Mesothelial cell of epicardium (in vitro differentiated cells): ENCODE measurements around the gene AUNIP. TPM values are rescaled to one million over a fixed set of nuclear protein-coding genes. Genes with fewer than 3 reads are reported as not detected.
A peak's percentile ranks its signal among the peaks of the same experiment; 100 is the strongest.

Experiments
- DNase-seq, 2 experiments: peaks; one replicate each; pipeline ENCODE4 v3.0.0; 2021; ENCODE audit warnings: low spot score in 2 of 2; ENCODE audit not compliant: unreplicated experiment in 2 of 2
- H3K27ac Mint-ChIP-seq: 2 replicates; pipeline ENCODE4 v1.8.0; 2021; ENCODE audit warnings: mixed read lengths
- H3K27me3 Mint-ChIP-seq: 2 replicates; pipeline ENCODE4 v1.8.0; 2021; ENCODE audit warnings: low read depth, mixed read lengths
- H3K36me3 Mint-ChIP-seq: 2 replicates; pipeline ENCODE4 v1.8.0; 2021; ENCODE audit warnings: mixed read lengths
- H3K4me1 Mint-ChIP-seq: 2 replicates; pipeline ENCODE4 v1.8.0; 2021; ENCODE audit warnings: mixed read lengths
- H3K4me3 Mint-ChIP-seq: 2 replicates; pipeline ENCODE4 v1.8.0; 2021; ENCODE audit warnings: mild to moderate bottlenecking, moderate library complexity, mixed read lengths
- H3K9me3 Mint-ChIP-seq: 2 replicates; pipeline ENCODE4 v1.8.0; 2021; ENCODE audit warnings: mixed read lengths
- CTCF ChIP-seq: fragments of 200-600 bp; sonication (generic); IDR thresholded peaks from one replicate; pipeline ENCODE4 v1.5.0; 2021; ENCODE audit warnings: antibody characterized with exemption; ENCODE audit not compliant: unreplicated experiment
- total RNA-seq: library from RNA; stranded (reverse); gene quantifications from 3 replicates; pipeline ENCODE4 v1.2.1, GENCODE V29; 2021

Gene AUNIP
- total RNA-seq, 1 donor from 2014 or later = 2.7 TPM

- H3K4me3 Mint-ChIP-seq = no peak overlapping the region
- H3K4me1 Mint-ChIP-seq = peaks cover 24% of the 10 kb centered on the region
- no peaks in the 10 kb centered on the region for H3K9me3 Mint-ChIP-seq
- DNase-seq = no peak
- H3K27me3 Mint-ChIP-seq = no peaks in the 10 kb centered on the region
- TF ChIP-seq CTCF = no peak
- peak overlapping the region; percentile 61 for H3K27ac Mint-ChIP-seq
- H3K36me3 Mint-ChIP-seq = peaks cover 3% of the 10 kb centered on the region
Observed at GRCh38 chr1:25869909-25870606, 10.8 kb upstream of the AUNIP start.

- Mint-ChIP-seq H3K27me3 (no peaks in the 10 kb centered on the region), H3K27ac (no peak overlapping the region), H3K9me3 (no peaks in the 10 kb centered on the region), H3K4me1 (peaks cover 8% of the 10 kb centered on the region), H3K4me3 (no peak overlapping the region), H3K36me3 (peaks cover 19% of the 10 kb centered on the region)
- TF ChIP-seq CTCF = no peak
- no peak for DNase-seq
Observed at GRCh38 chr1:25867210-25867991, 8.1 kb upstream of the AUNIP start.

- H3K9me3 Mint-ChIP-seq = no peaks in the 10 kb centered on the region
- H3K4me3 Mint-ChIP-seq = no peak overlapping the region
- TF ChIP-seq CTCF = no peak
- H3K27ac Mint-ChIP-seq = no peak overlapping the region
- DNase-seq = no peak
- H3K4me1 Mint-ChIP-seq = peaks cover 8% of the 10 kb centered on the region
- no peaks in the 10 kb centered on the region for H3K27me3 Mint-ChIP-seq
- peaks cover 23% of the 10 kb centered on the region for H3K36me3 Mint-ChIP-seq
Observed at GRCh38 chr1:25866288-25866687, 7.0 kb upstream of the AUNIP start.

GRCh38 chr1:25864434-25864833, 5.2 kb upstream of the AUNIP start:
- H3K4me1 Mint-ChIP-seq = peaks cover 17% of the 10 kb centered on the region
- H3K9me3 Mint-ChIP-seq = no peaks in the 10 kb centered on the region
- H3K27ac Mint-ChIP-seq = no peak overlapping the region
- H3K36me3 Mint-ChIP-seq = peaks cover 21% of the 10 kb centered on the region
- no peaks in the 10 kb centered on the region for H3K27me3 Mint-ChIP-seq
- DNase-seq = no peak
- TF ChIP-seq CTCF = no peak
- no peak overlapping the region for H3K4me3 Mint-ChIP-seq

- no peaks in the 10 kb centered on the region for H3K27me3 Mint-ChIP-seq
- H3K4me1 Mint-ChIP-seq = peaks cover 23% of the 10 kb centered on the region
- no peak overlapping the region for H3K4me3 Mint-ChIP-seq
- H3K9me3 Mint-ChIP-seq = no peaks in the 10 kb centered on the region
- TF ChIP-seq CTCF = no peak
- DNase-seq = no peak
- no peak overlapping the region for H3K27ac Mint-ChIP-seq
- peaks cover 21% of the 10 kb centered on the region for H3K36me3 Mint-ChIP-seq
Observed at GRCh38 chr1:25863486-25864262, 4.4 kb upstream of the AUNIP start.
